22Rv1 (cell line): ENCODE results near the gene ERP44.

Experiments
- CTCF ChIP-seq: fragments of 450-650 bp; IDR thresholded peaks from 2 replicates; pipeline ENCODE4 v1.5.1; 2017; ENCODE audit warnings: mild to moderate bottlenecking
- ZFX ChIP-seq: fragments of 450-650 bp; IDR thresholded peaks from 2 replicates; pipeline ENCODE4 v1.6.1; 2017; ENCODE audit warnings: antibody characterized with exemption, borderline replicate concordance

GRCh38 chr9:99986642-99987041, 112.2 kb downstream of the ERP44 start:
- TF ChIP-seq CTCF, result no peak
- no peak for TF ChIP-seq ZFX
